HepG2 (cell line): ENCODE measurements around the gene MIDN. TPM values are rescaled to one million over a fixed set of nuclear protein-coding genes. Genes with fewer than 3 reads are reported as not detected.

Experiments used
- GABPA ChIP-seq, 2 experiments: IDR thresholded peaks; 2 replicates each; pipeline ENCODE4 v1.6.1; 2011 to 2016; ENCODE audit warnings: low read depth in 2 of 2, low read length in 1 of 2, missing biosample characterization in 1 of 2, missing genetic modification characterization in 1 of 2
- IRX3 ChIP-seq: sonication (generic); formaldehyde crosslinking; IDR thresholded peaks from 2 replicates; pipeline ENCODE4 v1.8.1; 2023; ENCODE audit warnings: mild to moderate bottlenecking, low read depth, missing genetic modification reagents, borderline replicate concordance
- MTF2 ChIP-seq: sonication (generic); formaldehyde crosslinking; IDR thresholded peaks from 2 replicates; pipeline ENCODE4 v1.5.0; 2020; ENCODE audit warnings: missing genetic modification reagents, borderline replicate concordance
- PHF20 ChIP-seq: sonication (generic); formaldehyde crosslinking; IDR thresholded peaks from 2 replicates; pipeline ENCODE4 v1.5.0; 2020; ENCODE audit warnings: mild to moderate bottlenecking, missing genetic modification reagents
- PRMT3 ChIP-seq: sonication (generic); formaldehyde crosslinking; IDR thresholded peaks from 2 replicates; pipeline ENCODE4 v1.8.1; 2022; ENCODE audit warnings: low read depth, mild to moderate bottlenecking, moderate library complexity, missing genetic modification reagents, borderline replicate concordance
- RBFOX2 ChIP-seq: fragments of 200-400 bp; formaldehyde crosslinking; IDR thresholded peaks from 2 replicates; pipeline ENCODE4 v1.6.1; 2017; ENCODE audit warnings: low read depth, mild to moderate bottlenecking, low read length
- SMAD9 ChIP-seq: sonication (generic); formaldehyde crosslinking; IDR thresholded peaks from 2 replicates; pipeline ENCODE4 v1.5.1; 2020; ENCODE audit warnings: mild to moderate bottlenecking, missing genetic modification reagents
- SOX13 ChIP-seq, 3 experiments: fragments of 450-650 bp in 1 of 3; sonication (generic) in 1 of 3; formaldehyde crosslinking in 1 of 3; IDR thresholded peaks in 2 of 3; conservative IDR thresholded peaks in 1 of 3; 2 replicates each; pipeline versions ENCODE4 v1.5.0 to v1.6.1; 2016 to 2020; ENCODE audit warnings: antibody characterized with exemption in 1 of 3, mild to moderate bottlenecking in 1 of 3, missing compliant biosample characterization in 1 of 3, missing genetic modification reagents in 1 of 3, moderate library complexity in 1 of 3
- polyA plus RNA-seq, 8 experiments: library from polyadenylated mRNA; depleted of rRNA in 3 of 8; stranded (reverse) in 7 of 8; unstranded in 1 of 8; fragments of >200 nt; fragmentation: Illumina TruSeq in 4 of 8; extraction: Trizol in 4 of 8; gene quantifications; 2 replicates each; pipeline versions ENCODE4 v1.2.1 to v1.2.3, GENCODE V29; 2011 to 2016; ENCODE audit warnings: low read depth in 4 of 8, missing spikeins in 1 of 8, mixed read lengths in 1 of 8; ENCODE audit not compliant: insufficient read depth in 1 of 8
- total RNA-seq, 5 experiments: library from RNA; depleted of rRNA; stranded (reverse); fragments of >200 nt; fragmentation: Illumina TruSeq; extraction: Trizol; gene quantifications; 2 replicates each; pipeline ENCODE4 v1.2.3, GENCODE V29; 2016; ENCODE audit warnings: low read depth in 1 of 5
- TF ChIP-seq, protein P1 (sequence below): sonication (generic); formaldehyde crosslinking; IDR thresholded peaks from 2 replicates; pipeline ENCODE4 v1.4.0; 2020; ENCODE audit warnings: mild to moderate bottlenecking, missing genetic modification reagents
- TF ChIP-seq, protein P2 (sequence below): sonication (generic); formaldehyde crosslinking; IDR thresholded peaks from 2 replicates; pipeline ENCODE4 v1.4.0; 2020; ENCODE audit warnings: missing genetic modification reagents
- TF ChIP-seq, protein P3 (sequence below): sonication (generic); formaldehyde crosslinking; IDR thresholded peaks from 2 replicates; pipeline ENCODE4 v1.4.0; 2020; ENCODE audit warnings: missing genetic modification reagents, borderline replicate concordance
- TF ChIP-seq, protein P4 (sequence below): sonication (generic); formaldehyde crosslinking; IDR thresholded peaks from 2 replicates; pipeline ENCODE4 v1.8.0; 2022; ENCODE audit warnings: missing genetic modification reagents, mild to moderate bottlenecking, borderline replicate concordance

MIDN gene
- total and polyA plus RNA-seq, 2 of the 13 experiments (the other 11 are each of a cell fraction or from before 2014, with no cell fraction given), result 8.4 to 18.0 TPM

DNA sequence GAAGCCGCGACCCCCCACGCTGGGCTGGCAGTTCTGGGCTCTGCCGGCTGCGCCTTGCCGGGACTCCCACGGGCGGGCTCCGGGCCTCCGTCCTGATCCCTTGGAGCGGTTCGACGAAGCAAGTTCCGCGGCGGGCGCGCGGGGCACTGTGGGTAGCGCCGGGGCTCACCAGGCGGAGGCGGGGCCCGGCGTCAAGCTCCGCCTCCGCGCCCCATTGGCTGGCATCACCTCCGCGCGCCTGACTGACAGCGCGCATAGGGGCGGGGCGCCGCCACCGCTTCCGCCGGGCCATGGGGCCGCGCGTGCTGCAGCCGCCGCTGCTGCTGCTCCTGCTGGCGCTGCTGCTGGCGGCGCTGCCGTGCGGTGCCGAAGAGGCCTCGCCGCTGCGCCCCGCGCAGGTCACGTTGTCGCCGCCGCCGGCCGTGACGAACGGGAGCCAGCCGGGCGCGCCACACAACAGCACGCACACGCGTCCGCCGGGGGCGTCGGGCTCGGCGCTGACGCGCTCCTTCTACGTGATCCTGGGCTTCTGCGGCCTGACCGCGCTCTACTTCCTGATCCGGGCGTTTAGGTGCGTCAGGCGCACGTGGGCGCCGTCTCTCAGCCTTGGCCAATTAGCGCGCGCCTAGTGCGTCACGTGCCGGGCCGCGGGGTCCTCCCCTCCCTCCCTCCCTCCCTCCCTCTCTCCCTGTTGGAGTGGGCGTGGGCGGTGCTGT lies 27.0 kb downstream of the MIDN start, which contains the start of gene FAM174C (continued):
- TF ChIP-seq, protein P1, sequence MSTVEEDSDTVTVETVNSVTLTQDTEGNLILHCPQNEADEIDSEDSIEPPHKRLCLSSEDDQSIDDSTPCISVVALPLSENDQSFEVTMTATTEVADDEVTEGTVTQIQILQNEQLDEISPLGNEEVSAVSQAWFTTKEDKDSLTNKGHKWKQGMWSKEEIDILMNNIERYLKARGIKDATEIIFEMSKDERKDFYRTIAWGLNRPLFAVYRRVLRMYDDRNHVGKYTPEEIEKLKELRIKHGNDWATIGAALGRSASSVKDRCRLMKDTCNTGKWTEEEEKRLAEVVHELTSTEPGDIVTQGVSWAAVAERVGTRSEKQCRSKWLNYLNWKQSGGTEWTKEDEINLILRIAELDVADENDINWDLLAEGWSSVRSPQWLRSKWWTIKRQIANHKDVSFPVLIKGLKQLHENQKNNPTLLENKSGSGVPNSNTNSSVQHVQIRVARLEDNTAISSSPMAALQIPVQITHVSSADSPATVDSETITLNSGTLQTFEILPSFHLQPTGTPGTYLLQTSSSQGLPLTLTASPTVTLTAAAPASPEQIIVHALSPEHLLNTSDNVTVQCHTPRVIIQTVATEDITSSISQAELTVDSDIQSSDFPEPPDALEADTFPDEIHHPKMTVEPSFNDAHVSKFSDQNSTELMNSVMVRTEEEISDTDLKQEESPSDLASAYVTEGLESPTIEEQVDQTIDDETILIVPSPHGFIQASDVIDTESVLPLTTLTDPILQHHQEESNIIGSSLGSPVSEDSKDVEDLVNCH (CRISPR knock-in tag), result peak; percentile 98; the same call in 1 of the 2 replicates
- TF ChIP-seq, protein P2, sequence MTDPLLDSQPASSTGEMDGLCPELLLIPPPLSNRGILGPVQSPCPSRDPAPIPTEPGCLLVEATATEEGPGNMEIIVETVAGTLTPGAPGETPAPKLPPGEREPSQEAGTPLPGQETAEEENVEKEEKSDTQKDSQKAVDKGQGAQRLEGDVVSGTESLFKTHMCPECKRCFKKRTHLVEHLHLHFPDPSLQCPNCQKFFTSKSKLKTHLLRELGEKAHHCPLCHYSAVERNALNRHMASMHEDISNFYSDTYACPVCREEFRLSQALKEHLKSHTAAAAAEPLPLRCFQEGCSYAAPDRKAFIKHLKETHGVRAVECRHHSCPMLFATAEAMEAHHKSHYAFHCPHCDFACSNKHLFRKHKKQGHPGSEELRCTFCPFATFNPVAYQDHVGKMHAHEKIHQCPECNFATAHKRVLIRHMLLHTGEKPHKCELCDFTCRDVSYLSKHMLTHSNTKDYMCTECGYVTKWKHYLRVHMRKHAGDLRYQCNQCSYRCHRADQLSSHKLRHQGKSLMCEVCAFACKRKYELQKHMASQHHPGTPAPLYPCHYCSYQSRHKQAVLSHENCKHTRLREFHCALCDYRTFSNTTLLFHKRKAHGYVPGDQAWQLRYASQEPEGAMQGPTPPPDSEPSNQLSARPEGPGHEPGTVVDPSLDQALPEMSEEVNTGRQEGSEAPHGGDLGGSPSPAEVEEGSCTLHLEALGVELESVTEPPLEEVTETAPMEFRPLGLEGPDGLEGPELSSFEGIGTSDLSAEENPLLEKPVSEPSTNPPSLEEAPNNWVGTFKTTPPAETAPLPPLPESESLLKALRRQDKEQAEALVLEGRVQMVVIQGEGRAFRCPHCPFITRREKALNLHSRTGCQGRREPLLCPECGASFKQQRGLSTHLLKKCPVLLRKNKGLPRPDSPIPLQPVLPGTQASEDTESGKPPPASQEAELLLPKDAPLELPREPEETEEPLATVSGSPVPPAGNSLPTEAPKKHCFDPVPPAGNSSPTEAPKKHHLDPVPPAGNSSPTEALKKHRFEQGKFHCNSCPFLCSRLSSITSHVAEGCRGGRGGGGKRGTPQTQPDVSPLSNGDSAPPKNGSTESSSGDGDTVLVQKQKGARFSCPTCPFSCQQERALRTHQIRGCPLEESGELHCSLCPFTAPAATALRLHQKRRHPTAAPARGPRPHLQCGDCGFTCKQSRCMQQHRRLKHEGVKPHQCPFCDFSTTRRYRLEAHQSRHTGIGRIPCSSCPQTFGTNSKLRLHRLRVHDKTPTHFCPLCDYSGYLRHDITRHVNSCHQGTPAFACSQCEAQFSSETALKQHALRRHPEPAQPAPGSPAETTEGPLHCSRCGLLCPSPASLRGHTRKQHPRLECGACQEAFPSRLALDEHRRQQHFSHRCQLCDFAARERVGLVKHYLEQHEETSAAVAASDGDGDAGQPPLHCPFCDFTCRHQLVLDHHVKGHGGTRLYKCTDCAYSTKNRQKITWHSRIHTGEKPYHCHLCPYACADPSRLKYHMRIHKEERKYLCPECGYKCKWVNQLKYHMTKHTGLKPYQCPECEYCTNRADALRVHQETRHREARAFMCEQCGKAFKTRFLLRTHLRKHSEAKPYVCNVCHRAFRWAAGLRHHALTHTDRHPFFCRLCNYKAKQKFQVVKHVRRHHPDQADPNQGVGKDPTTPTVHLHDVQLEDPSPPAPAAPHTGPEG (CRISPR knock-in tag), result 0 out of 2 replicates have a peak, but pooled peaks have one; percentile 30
- TF ChIP-seq IRX3 (CRISPR knock-in tag) (peak; percentile 85), MTF2 (no peak), GABPA (IDR thresholded peaks at IDR 0.05; ENCODE audit: low read depth, low read length) (no peak), GABPA (CRISPR knock-in tag; IDR thresholded peaks at IDR 0.05; ENCODE audit: low read depth) (peak; percentile 52; the same call in 1 of the 2 replicates), RBFOX2 (peak; percentile 95), PHF20 (peak; percentile 89), PRMT3 (peak; percentile 88; the same call in 1 of the 2 replicates), SMAD9 (CRISPR knock-in tag) (no peak), SOX13 (IDR thresholded peaks at IDR 0.05) (no peak), SOX13 (CRISPR knock-in tag; conservative IDR thresholded peaks at IDR 0.05 in 1 of 2, IDR thresholded peaks at IDR 0.05 in 1 of 2) (0 out of 4 replicates have a peak, but pooled peaks of 1 of the 2 experiments have one; percentile 70)
- TF ChIP-seq, protein P3, sequence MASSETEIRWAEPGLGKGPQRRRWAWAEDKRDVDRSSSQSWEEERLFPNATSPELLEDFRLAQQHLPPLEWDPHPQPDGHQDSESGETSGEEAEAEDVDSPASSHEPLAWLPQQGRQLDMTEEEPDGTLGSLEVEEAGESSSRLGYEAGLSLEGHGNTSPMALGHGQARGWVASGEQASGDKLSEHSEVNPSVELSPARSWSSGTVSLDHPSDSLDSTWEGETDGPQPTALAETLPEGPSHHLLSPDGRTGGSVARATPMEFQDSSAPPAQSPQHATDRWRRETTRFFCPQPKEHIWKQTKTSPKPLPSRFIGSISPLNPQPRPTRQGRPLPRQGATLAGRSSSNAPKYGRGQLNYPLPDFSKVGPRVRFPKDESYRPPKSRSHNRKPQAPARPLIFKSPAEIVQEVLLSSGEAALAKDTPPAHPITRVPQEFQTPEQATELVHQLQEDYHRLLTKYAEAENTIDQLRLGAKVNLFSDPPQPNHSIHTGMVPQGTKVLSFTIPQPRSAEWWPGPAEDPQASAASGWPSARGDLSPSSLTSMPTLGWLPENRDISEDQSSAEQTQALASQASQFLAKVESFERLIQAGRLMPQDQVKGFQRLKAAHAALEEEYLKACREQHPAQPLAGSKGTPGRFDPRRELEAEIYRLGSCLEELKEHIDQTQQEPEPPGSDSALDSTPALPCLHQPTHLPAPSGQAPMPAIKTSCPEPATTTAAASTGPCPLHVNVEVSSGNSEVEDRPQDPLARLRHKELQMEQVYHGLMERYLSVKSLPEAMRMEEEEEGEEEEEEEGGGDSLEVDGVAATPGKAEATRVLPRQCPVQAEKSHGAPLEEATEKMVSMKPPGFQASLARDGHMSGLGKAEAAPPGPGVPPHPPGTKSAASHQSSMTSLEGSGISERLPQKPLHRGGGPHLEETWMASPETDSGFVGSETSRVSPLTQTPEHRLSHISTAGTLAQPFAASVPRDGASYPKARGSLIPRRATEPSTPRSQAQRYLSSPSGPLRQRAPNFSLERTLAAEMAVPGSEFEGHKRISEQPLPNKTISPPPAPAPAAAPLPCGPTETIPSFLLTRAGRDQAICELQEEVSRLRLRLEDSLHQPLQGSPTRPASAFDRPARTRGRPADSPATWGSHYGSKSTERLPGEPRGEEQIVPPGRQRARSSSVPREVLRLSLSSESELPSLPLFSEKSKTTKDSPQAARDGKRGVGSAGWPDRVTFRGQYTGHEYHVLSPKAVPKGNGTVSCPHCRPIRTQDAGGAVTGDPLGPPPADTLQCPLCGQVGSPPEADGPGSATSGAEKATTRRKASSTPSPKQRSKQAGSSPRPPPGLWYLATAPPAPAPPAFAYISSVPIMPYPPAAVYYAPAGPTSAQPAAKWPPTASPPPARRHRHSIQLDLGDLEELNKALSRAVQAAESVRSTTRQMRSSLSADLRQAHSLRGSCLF (CRISPR knock-in tag), result no peak
- TF ChIP-seq, protein P4, sequence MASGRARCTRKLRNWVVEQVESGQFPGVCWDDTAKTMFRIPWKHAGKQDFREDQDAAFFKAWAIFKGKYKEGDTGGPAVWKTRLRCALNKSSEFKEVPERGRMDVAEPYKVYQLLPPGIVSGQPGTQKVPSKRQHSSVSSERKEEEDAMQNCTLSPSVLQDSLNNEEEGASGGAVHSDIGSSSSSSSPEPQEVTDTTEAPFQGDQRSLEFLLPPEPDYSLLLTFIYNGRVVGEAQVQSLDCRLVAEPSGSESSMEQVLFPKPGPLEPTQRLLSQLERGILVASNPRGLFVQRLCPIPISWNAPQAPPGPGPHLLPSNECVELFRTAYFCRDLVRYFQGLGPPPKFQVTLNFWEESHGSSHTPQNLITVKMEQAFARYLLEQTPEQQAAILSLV, result no peak
